GM21717 (cell line): ENCODE measurements around the gene LHX4.

ENCODE experiments used
- ATAC-seq: cut with Tn5 transposase; IDR thresholded peaks from one replicate; pipeline ENCODE4 v1.9.1; 2021; ENCODE audit warnings: mild to moderate bottlenecking, moderate library complexity; ENCODE audit not compliant: unreplicated experiment

The LHX4 gene

GRCh38 chr1:180256341-180257027, 26.4 kb downstream of the LHX4 start:
- ATAC-seq: no peak

GRCh38 chr1:180257028-180257386, 26.9 kb downstream of the LHX4 start:
- ATAC-seq: no peak

DNA sequence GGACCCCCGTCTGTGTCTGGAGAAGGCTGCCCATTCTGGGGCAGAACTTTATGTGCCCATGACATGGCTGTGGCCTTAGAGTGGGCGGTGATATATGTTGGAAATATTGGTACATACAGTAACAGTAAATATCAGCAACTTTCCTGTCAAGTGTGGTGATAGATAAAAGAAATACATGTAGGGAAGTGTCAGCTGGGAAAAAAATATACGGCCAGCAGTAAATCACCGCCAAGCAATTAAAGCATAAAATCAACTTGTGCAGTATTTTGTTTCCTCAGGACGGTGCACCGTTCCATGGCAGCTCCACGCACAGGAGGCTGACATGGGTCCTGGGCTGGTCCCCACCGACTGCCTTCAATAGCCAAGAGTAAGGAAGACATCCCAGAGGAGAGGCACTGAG, 27.4 kb downstream of the LHX4 start:
- no peak for ATAC-seq

DNA sequence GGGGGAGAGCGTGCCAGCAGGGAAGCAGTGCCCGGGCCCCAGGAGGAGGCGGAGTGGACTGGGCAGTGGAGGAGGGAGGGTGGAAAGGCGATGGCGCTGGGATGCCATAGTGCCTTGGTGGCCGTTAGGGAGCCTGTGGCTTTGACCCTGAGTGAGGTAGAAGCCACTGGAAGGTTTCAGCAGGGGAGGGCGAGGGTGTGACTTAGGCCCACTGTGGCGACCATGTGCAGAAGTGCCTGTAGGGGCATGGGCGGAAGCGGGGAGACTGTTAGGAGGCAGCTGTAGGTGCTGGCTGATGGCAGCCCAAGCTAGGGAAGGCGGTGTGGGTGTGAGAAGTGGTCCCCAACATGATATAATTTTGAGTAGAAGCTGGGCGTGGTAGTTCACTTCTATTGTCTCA, 28.2 kb downstream of the LHX4 start:
- no peak for ATAC-seq

GRCh38 chr1:180258935-180259334, 28.9 kb downstream of the LHX4 start:
- ATAC-seq: no peak

- no peak for ATAC-seq
Measured at GRCh38 chr1:180259431-180260338, 29.6 kb downstream of the LHX4 start.

DNA sequence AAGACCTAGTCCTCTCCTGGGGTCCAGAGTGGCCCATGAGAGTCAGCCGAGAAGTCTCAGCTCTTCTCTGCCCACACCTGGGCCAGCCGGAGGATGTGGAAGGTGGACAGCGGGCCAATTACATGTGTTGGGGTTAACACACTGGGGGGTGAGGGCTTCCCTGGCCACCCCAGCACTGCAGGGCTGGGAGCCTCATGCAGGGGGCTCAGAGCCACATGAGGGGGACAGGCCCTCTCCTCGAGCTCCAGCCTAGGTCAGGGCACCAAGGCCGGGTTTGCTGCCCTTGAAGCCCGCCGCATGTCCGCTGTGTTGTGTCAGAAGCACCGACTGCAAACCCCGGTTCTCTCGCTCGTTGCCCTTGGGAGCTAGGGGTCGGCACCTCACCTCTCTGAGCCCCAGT, 30.5 kb downstream of the LHX4 start:
- no peak for ATAC-seq

- ATAC-seq: no peak
Measured at GRCh38 chr1:180261030-180261429, 31.0 kb downstream of the LHX4 start.

- ATAC-seq: no peak
Measured at GRCh38 chr1:180261524-180262155, 31.6 kb downstream of the LHX4 start.

DNA sequence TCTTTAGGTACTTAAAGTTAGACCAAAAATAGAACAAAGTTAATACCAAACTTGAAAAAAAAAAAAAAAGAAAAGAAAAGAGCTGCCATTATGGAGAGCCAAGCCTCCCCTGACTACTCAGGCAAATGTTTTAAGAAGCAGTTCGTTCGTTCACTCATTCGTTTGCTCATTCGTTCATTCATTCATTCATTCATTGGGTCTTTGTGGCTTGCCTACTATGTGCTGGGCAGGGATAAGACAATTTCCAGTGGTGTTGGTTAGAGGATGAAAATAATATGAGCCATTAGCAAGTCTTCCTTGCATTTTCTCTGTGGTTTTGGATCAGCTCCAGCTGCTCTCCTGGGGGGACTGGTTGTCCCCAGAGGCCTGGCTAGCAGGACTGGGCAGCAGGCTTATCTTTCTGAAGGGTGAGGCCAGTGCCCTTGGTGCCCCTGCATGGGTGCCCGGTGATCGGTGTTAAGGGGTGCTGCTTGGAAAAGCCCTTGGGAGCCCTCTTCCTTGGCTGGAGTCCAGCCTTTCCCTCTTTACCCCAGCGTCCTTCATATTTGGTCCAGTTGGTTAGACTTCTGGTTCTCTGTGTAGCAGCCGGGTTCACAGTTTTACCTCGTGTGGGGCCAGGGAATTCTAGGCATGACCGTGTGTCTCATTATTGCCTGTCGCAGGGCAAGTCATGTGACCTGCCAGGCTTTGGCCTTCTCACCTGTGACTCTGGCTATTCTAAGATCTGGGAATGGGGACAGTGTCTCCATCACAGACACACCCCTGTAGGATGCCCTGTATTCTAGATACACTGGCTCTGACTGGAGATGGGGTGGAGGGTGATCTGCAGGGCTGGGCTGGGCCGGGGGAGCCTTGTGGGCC, 32.8 kb downstream of the LHX4 start:
- no peak for ATAC-seq

GRCh38 chr1:180264595-180264994, 34.5 kb downstream of the LHX4 start:
- no peak for ATAC-seq

DNA sequence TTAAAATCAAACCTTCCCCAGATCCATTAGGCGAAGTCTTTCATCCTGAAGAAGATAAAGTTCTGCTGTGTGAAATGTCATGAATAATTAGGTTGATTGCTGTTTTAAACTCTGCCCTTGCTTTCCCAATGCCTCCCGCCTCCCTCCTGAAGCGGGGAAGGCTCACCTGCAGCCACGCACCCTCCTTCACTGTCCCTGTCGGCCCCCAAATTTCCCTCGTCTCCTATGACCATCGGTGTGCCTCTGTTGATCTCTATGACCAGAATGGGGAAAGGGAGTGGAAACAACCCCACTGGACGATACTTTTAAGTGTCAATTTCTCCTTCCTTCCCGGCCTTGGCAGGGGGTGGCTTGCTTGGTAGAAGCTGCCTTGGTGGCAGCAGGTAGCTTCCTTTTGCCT, 35.1 kb downstream of the LHX4 start:
- no peak for ATAC-seq

DNA sequence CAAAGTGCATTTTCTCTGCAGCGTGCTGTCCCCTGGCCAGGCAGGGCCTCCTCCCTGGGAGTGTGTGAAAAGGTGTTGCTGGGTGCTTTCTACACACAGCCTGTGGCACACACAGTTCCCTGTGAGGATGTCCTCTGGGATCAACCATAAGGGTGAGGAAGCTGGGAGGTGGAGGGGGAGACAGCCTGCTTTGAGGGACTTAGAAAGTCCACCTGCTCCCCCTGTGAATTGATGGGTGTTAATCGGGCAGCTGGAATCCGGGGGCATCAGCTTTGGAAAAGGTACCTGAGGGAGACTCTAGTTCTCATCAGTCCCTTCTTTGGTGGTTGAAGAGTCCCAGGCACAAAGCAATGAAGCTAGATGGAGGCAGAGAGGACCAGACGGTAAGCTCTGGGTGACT, 35.8 kb downstream of the LHX4 start:
- ATAC-seq: no peak

GRCh38 chr1:180266275-180267210, 36.5 kb downstream of the LHX4 start:
- ATAC-seq: no peak

DNA sequence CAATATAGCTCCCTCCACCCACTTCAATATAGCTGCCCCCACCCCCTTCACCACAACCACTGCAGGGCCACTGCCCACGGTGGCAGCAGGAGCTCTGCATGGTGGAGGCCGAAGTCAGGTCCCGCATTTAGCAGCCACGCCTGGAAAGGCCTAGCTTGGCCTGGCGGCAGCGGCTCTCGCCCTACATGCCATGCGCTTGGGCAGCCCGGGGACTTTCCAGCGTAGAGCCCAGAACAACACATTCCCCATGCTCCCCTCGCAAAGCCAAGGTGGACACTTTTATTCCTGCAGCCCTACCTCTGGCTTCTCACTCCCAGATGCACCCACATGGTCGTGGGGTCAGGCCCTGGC, 37.1 kb downstream of the LHX4 start:
- no peak for ATAC-seq

GRCh38 chr1:180267761-180268555, 37.9 kb downstream of the LHX4 start:
- no peak for ATAC-seq

- no peak for ATAC-seq
Measured at GRCh38 chr1:180268556-180269075, 38.6 kb downstream of the LHX4 start.

GRCh38 chr1:180269645-180270529, 39.8 kb downstream of the LHX4 start:
- ATAC-seq: no peak
